GM18502 (cell line): Measurements from ENCODE around the gene RHEX.
"Not testable (repeated sequence)": the region's sequence is repeated elsewhere in the genome, so short reads cannot be mapped to it uniquely, and the experiment has no call there.

Source experiments
- ATAC-seq: cut with Tn5 transposase; IDR thresholded peaks from one replicate; pipeline ENCODE4 v1.9.1; 2021; ENCODE audit warnings: mild to moderate bottlenecking; ENCODE audit not compliant: unreplicated experiment, poor library complexity

The RHEX gene

DNA sequence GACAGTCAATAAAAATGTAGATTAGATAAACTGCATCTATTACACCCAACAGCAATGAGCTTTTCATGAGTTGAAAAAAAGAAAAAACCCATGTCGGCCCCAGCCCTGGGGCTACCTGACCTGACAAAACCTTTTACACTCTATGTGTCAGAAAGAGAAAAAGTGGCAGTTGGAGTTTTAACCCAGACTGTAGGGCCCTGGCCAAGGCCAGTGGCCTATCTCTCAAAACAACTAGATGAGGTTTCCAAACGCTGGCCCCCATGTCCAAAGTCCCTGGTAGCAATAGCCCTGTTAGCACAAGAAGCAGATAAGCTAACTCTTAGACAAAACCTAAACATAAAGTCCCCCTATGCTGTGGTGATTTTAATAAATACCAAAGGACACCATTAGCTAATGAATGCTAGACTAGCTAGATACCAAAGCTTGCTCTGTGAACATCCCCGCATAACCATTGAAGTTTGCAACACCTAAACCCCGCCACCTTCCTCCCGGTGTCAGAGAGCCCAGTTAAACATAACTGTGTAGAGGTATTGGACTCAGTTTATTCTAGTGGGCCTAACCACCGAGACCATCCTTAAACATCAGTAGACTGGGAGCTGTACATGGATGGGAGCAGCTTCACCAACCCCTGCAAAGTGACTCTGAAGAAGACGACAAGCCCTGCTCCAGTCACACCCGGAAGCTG lies 2.8 kb downstream of the RHEX start:
- ATAC-seq, result not testable (repeated sequence)

- not testable (repeated sequence) for ATAC-seq
These were observed 5.4 kb downstream of the RHEX start for GRCh38 chr1:206058289-206058926.

GRCh38 chr1:206058927-206059292 lies 5.9 kb downstream of the RHEX start:
- no peak for ATAC-seq

- no peak for ATAC-seq
These were observed 6.5 kb downstream of the RHEX start for GRCh38 chr1:206059355-206059915.

- ATAC-seq, result no peak
These were observed 7.9 kb downstream of the RHEX start for GRCh38 chr1:206060844-206061243.

GRCh38 chr1:206062464-206062863 lies 9.5 kb downstream of the RHEX start:
- no peak for ATAC-seq

DNA sequence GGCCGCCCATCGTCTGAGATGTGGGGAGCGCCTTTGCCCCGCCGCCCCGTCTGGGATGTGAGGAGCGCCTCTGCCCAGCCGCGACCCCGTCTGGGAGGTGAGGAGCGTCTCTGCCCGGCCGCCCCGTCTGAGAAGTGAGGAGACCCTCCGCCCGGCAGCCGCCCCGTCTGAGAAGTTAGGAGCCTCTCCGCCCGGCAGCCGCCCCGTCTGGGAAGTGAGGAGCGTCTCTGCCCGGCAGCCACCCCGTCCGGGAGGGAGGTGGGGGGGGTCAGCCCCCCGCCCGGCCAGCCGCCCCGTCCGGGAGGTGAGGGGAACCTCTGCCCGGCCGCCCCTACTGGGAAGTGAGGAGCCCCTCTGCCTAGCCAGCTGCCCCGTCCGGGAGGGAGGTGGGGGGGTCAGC lies 11.0 kb downstream of the RHEX start:
- not testable (repeated sequence) for ATAC-seq

- ATAC-seq, result not testable (repeated sequence)
These were observed 11.5 kb downstream of the RHEX start for GRCh38 chr1:206064501-206064900.

GRCh38 chr1:206065547-206066145 lies 12.7 kb downstream of the RHEX start:
- ATAC-seq, result no peak

GRCh38 chr1:206066479-206067171 lies 13.7 kb downstream of the RHEX start:
- ATAC-seq, result peak; percentile 85

DNA sequence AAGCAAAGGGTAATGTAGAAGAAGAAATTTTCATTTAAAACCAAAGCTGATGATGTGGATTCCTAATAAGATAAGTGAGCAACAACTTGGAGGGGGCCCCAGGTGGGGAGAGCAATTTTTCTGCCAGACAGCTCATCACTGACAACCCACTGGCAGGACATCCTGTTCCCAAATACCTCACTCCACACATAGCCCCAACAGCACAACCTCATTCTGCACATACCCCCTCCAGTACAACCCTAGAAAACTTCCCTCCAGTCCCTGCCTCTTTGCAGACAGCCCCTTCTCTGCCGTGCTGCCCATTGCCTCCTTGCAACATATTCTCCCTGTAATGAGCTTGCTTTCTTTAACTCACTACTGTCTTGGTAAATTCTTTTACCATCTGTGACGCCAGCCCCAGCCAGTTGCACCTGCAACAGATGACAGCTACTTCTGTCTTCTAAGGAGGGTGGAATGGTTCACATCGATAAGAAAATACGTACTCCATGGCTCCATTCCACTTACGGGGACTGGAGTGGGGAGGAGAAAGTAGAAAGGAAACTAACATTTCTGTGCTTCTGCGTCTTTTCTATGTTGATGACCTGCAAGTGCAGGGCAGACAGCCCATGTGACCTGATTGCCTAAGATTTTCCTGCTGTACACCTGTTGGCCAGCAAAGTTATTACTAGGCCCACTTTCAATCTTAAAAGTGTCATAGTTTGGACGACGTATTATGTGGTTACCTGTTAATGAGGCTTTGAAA lies 14.7 kb downstream of the RHEX start:
- ATAC-seq, result no peak

GRCh38 chr1:206068314-206068713 lies 15.3 kb downstream of the RHEX start:
- ATAC-seq, result no peak

DNA sequence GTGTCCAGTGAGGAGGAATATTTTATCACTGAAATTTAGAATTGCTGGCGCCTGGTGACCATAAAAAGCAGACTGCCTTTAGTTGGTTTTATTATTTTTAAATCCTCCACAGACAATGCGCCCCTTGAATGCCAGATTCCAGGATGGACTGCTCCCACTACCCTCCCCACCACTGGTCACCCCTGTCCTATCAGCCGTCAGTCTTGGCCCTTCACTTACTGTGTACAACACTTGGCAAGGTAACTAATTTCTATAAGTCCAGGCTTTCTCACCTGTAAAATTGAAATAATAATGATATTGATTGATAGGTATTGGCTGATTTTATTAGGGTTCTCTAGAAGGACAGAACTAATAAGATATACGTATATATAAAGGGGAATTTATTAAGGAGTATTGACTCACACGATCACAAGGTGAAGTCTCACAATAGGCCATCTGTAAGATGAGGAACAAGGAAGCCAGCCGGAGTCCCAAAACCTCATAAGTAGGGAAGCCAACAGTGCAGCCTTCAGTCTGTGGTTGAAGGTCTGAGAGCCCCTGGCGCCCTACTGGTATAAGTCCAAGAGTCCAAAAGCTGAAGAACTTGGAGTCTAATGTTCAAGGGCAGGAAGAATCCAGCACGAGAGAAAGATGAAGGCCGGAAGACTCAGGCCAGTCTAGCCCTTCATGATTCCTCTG lies 17.8 kb downstream of the RHEX start:
- ATAC-seq, result no peak

GRCh38 chr1:206074839-206075238 lies 21.9 kb downstream of the RHEX start:
- no peak for ATAC-seq

DNA sequence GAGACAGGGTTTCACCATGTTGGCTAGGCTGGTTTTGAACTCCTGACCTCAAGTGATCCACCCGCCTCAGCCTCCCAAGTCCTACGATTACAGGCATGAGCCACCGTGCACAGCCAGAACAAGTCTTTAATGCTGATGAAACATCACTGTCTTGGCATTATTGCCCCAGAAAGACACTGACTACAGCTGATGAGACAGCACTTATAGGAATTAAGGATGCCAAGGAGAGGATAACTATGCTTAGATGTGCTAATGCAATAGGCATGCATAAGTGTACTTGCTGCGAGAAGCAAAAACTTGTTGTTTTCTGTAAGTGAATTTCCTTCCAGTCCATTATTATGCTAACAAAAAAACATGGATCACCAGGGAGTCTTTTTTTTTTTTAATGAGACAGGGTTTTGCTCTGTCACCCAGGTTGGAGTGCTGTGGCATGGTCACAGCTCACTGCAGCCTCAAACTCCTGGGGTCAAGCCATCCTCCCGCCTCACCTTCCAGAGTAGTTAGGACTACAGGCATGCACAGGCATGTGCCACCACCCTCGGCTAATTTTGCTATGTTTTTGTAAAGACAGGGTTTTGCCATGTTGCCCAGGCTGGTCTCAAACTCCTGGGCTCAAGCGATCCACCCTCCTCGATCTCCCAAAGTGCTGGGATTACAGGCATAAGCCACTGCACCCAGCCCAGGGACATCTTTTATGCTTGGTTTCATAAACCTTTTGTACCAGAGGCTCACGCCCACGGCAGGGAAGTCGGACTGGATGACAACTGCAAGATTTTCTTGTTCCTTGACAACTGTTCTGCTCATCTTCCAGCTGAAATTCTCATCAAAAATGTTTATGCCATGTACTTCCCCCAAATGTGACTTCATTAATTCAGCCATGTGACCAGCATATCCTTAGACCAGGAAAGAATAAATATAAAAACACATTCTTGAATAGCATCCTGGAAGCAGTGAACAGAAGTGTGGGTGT lies 23.1 kb downstream of the RHEX start:
- ATAC-seq, result no peak

- no peak for ATAC-seq
These were observed 26.2 kb downstream of the RHEX start for GRCh38 chr1:206079135-206079534.

DNA sequence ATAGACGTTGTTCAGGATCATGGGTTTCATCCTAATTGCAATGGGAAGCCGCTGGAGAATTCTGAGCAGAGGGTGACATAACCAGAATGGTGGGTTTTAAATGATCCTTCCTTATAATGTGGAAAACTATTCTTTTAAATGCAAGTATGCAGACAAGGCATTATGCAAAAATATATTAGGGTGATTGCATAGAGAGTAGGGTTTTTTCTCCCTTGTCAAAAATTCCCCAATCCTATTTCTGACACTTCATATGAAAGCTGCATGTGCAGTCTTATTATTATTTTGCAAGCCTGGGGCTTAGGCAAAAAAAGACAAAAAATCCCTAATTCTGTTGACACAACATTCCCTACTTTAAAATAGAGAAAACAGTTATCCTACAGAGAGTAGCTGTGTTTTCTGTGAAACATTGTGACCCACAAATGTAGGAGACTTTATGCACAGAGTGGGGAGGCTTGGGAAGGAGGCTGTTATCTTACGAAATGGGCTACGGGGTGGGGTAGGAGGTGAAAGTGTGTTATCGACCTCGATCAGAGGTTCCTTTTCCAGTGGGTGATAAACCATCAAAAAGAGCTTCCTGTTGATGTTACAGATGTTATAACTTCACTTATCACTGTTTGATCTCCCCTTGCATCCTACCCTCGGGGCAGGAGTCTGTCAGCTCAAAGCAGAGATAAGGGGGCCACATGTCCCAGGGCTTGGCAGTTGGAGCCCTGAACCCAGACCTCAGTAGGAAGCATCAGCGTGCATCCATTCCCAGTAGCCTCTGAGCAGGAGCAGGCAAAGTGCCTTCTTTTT lies 27.2 kb downstream of the RHEX start:
- ATAC-seq, result no peak

DNA sequence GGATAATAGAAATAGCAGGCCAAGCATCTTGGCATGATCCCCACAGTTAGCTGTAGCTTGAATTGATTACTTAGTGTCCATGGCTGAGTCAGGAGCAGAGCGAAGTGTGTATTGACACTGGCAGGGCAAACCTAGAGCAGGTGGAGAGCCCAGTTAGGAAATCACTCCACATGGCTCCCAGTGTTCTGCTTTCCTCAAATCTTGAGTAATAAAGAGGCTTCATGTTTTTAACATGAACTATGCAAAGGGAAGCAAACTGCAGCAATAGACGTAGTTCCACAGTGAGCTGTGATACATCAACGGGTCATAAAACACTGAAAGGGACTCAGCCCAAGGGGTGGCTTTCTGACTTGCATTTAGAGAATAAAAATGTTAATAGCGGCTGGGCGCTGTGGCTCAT lies 28.9 kb downstream of the RHEX start:
- ATAC-seq, result no peak
